Astrocyte (in vitro differentiated cells and primary cell): ENCODE measurements around the gene SRGAP2B.
"Not testable (repeated sequence)": the region's sequence is repeated elsewhere in the genome, so short reads cannot be mapped to it uniquely, and the experiment has no call there.

Experiments
- EZH2 ChIP-seq: IDR thresholded peaks from 2 replicates; pipeline ENCODE4 v1.6.1; 2012; ENCODE audit warnings: mild to moderate bottlenecking, low read length, inconsistent platforms; ENCODE audit not compliant: insufficient read depth
- TF ChIP-seq, protein P1 (sequence below): IDR thresholded peaks from 2 replicates; pipeline ENCODE4 v1.5.1; 2011; ENCODE audit warnings: low read depth, mild to moderate bottlenecking, inconsistent platforms, low read length, moderate library complexity; ENCODE audit not compliant: insufficient read depth

DNA sequence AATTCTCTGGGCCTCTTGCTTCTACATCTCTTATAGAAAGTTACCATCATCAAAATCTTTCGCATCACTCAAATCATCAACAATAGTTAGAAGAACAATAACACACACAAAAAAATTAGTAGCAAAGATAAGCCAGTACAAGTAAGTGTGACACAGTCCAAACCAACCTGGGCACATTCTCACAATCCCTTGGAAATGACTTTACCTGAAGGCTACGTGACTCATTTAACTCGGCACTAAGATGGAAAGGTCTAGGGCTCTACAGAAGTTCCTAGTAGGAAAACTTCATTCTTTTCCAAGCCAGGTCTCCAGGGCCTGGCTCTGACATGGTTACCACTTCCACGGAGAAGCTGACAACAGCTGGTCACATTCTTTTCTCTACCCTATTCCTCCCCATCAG is 41.7 kb downstream of the SRGAP2B start:
- TF ChIP-seq, protein P1, sequence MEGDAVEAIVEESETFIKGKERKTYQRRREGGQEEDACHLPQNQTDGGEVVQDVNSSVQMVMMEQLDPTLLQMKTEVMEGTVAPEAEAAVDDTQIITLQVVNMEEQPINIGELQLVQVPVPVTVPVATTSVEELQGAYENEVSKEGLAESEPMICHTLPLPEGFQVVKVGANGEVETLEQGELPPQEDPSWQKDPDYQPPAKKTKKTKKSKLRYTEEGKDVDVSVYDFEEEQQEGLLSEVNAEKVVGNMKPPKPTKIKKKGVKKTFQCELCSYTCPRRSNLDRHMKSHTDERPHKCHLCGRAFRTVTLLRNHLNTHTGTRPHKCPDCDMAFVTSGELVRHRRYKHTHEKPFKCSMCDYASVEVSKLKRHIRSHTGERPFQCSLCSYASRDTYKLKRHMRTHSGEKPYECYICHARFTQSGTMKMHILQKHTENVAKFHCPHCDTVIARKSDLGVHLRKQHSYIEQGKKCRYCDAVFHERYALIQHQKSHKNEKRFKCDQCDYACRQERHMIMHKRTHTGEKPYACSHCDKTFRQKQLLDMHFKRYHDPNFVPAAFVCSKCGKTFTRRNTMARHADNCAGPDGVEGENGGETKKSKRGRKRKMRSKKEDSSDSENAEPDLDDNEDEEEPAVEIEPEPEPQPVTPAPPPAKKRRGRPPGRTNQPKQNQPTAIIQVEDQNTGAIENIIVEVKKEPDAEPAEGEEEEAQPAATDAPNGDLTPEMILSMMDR, result not testable (repeated sequence)
- not testable (repeated sequence) for TF ChIP-seq EZH2
